Erythroblast (primary cell): ENCODE measurements around the gene CHERP.

ENCODE experiments used
- GATA1 ChIP-seq: IDR thresholded peaks from 2 replicates; pipeline ENCODE4 v1.6.1; 2011; ENCODE audit warnings: low read depth, mild to moderate bottlenecking, control low read depth, low read length, moderate library complexity
- POLR2A ChIP-seq: IDR thresholded peaks from 2 replicates; pipeline ENCODE4 v1.6.1; 2011; ENCODE audit warnings: mild to moderate bottlenecking, low read length

DNA sequence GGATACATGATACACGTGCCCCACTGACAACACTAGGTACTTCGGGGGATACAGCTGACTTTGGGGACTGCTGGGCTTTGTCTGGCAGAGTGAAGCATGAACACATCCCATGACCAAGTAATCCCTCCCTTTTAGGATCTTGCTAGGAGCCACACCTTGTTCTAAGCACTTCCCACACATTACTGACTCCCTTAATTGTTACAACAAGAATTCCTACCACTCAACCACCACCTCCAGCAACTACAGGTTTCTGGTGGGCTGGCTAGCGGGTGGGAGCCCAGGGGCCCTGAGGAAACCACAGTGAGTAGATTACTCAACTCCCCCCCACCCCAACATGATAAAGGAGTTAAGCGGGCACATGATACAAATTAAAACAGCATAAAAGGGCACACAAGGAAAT lies 37.1 kb upstream of the CHERP start:
- TF ChIP-seq POLR2A (no peak), GATA1 (no peak)
